GM21619 (cell line): ENCODE results near the gene RLF.
A peak's percentile ranks its signal among the peaks of the same experiment; 100 is the strongest.

Experiments
- ATAC-seq: cut with Tn5 transposase; IDR thresholded peaks from one replicate; pipeline ENCODE4 v1.9.1; 2021; ENCODE audit not compliant: unreplicated experiment

Gene RLF

GRCh38 chr1:40239626-40240025 is 78.4 kb downstream of the RLF start:
- ATAC-seq: no peak

- no peak for ATAC-seq
Measured at GRCh38 chr1:40240390-40240789, 79.2 kb downstream of the RLF start.

DNA sequence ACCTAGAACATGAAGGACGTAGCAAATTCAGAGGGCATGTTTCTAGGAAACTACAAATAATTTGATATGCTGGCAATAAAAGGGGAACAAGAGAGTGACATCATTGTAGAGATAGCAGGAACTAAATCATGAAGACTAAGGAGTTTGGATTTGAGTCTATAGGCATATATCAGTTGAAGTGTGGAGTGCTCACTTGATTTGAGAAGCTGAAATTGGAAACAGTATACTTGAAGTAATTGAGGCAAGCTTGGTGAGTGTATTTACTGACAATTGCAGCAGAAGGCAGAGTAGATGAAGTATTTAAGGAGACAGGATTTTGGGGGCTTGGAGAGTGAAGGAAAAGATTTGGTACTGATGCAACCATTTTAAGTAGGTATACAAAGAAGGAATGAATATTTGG is 80.2 kb downstream of the RLF start:
- peak; percentile 22 for ATAC-seq

- no peak for ATAC-seq
Measured at GRCh38 chr1:40243351-40243750, 82.2 kb downstream of the RLF start.

DNA sequence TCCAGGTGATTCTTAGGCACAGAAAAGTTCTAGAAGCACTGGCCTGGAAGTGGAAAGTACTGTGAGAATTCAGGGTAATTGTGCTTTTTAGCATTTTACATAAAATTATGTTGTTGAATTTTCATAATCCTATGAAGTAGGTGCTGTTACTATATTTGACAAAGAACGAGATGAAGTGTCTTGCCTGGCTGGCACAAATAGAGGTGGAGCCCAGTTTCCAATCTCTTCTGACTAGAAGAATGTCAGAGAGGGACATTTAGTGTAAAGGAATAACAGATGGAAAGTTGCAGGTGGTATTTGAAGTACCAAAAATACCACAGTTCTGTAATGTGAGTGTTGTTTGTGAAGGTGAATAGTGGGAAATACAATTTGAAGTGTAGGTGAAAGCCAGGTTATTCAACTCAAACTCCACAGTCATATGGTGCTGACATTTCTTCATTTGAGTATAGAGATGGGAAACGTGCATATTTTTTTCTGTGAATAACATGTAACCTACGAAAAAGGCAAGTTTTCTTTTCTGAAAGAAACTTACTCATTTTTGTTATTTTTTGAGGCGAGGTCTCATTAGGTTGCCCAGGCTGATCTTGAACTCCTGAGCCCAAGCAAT is 83.1 kb downstream of the RLF start:
- no peak for ATAC-seq

GRCh38 chr1:40245686-40246085 is 84.5 kb downstream of the RLF start:
- ATAC-seq: no peak

DNA sequence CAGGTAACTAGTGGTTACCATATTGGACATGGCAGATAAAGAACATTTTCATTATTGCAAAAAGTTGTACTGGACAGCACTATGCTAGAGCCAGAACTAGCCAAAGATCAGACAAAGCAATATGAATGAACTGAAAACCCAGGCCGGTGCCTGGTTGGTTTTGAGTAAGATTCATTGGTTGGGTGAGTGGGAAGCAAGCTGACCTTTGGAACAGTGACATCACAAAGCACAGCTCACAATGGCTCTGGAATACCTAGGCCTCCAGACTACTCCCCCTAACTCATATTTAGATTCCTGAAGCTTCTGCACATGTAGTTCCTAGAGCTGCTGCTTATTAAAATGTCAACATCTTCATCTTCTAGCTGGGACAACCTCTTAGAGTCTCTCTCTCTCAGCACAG is 86.5 kb downstream of the RLF start, which contains the start of gene TMCO2:
Gene TMCO2 (plus strand): TSS at position 283 of the 400 bp plus-strand sequence. CDS start 57 bp downstream, at position 340.
- no peak for ATAC-seq

DNA sequence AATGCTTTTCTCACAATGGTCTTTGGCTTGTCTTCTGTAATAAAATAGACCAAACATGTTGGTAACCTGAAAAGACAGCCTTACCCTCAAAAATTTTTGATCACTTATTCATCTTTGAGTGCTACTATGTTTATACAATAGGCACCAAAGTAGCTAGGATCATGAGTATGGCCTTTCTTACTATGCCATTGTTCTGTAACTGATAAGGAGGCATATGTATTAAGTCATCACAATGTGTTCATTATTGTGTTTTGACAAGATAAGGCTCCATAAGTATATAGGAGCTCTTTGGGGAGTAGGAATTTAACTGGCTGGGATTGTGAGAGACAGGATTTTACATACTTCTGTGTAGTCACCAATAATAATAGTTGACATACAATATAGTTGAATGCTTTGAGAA is 87.2 kb downstream of the RLF start:
- no peak for ATAC-seq

GRCh38 chr1:40251456-40251855 is 90.3 kb downstream of the RLF start:
- no peak for ATAC-seq

DNA sequence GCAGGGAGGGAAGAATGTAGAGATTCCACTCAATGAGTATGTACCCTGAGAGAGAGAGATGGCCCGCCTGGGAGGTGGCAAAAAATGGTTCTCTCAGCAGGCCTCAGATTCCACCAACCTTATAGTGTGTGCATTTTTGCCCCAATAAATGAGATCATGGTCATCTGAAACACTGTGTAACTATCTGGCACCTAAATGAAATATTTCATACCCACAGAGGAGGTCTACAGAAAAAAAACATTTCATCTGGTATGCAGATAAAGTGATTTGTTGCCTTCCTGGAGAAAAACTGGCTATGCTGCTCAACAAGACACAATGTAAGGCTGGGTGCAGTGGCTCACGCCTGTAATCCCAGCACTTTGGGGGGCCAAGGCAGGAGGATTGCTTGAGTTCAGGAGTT is 91.4 kb downstream of the RLF start:
- no peak for ATAC-seq

DNA sequence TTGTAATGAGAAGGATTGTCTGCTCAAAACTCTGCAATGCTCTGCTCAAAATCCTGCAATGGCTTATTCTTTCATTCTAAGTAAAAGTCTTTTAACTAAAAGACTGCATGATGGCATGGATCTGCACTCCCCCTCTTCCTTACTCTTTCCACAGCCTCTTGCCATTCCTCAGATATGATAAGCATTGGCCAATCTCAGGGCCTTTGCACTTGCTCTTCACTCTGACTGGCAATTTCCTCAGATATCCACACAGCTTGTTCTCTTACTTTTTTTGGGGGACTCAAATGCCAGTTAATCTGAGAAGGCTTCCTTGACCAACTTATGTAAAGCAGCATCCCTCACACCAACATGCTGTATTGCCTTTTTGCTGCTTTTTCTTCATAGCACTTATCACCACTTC is 94.0 kb downstream of the RLF start:
- no peak for ATAC-seq

DNA sequence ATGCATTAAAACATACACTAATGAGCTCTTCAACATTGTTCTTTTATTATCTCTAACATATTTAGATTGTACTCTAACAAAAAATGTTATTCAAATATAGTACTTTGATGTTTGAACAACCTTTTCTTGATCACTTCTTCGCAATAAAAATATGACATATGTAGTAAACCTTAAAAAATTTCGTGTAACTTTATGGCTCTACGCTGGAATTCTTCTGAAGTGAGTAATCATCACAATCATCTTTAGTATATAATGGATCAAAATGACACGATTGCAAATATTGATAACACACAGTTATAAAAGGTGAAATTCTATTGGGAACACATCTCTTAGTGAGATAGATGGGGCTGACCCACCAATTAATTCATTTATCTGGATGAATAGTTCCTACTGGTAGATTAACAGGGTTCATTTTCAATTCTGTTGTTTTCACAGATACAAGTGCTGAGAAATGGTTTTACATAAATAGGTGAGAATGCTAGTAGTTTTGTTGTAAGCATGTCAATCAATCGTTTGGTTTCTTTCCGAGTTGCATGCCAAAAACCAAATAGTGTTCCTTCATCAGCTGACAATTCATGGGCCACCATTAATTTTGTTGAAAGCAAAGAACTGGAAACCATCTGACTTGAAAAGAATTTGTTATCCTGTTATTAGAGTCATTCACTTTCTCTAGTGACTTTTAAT is 95.4 kb downstream of the RLF start:
- no peak for ATAC-seq

DNA sequence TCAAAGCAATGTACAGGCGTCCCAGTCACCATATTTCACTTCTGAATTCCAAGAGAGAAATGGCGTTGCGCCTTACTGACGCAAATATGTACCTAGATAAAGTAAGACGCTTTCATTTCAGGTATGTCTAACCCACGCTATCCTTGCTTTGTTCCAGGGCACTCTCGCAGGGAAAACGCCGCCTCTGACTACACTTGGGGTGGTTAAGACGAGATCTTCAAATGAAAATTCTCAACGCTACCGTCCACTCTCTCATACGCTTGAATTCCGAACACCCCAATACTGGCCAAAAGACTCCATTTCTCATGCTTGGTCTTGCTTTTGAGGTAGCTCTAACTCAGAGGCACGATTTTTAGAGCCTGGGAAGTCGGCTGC is 96.1 kb downstream of the RLF start:
- peak; percentile 19 for ATAC-seq

GRCh38 chr1:40257688-40258444 is 96.7 kb downstream of the RLF start, which contains the start of gene ZMPSTE24:
Gene ZMPSTE24, plus strand, starts transcription at chr1:40258236. Its CDS starts 36 bp downstream, at chr1:40258272.
- peak; percentile 87 for ATAC-seq

GRCh38 chr1:40258445-40258769 is 97.2 kb downstream of the RLF start:
- ATAC-seq: no peak

- no peak for ATAC-seq
Measured at GRCh38 chr1:40264354-40264781, 103.2 kb downstream of the RLF start.

GRCh38 chr1:40265298-40265697 is 104.1 kb downstream of the RLF start:
- no peak for ATAC-seq

GRCh38 chr1:40265919-40266318 is 104.7 kb downstream of the RLF start:
- ATAC-seq: no peak

GRCh38 chr1:40266786-40267535 is 105.8 kb downstream of the RLF start:
- no peak for ATAC-seq

GRCh38 chr1:40267767-40268187 is 106.6 kb downstream of the RLF start:
- no peak for ATAC-seq

DNA sequence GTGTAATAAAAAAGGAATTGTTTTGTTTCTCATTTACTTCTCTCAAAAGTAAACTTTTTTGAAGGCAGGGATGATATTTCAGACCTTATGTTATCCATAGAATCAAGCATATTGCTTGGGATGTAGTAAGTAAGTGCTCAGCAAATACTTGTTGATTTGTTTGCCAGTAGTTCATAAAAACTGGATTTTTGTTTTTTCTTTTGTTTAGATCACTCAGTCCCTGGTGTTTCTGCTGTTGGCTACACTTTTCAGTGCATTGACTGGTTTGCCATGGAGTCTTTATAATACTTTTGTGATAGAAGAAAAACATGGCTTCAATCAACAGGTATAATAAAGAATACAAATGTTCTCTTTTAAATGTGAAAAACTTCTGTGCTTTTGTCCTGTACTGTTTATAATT is 107.0 kb downstream of the RLF start:
- ATAC-seq: no peak
